Measurements from ENCODE around the gene UPP2. TPM values are rescaled to one million over a fixed set of nuclear protein-coding genes. Genes with fewer than 3 reads are reported as not detected.

UPP2 gene
- total and polyA plus RNA-seq, 9 of the 15 experiments (the other 6 are each of a cell fraction or from before 2014, with no cell fraction given) = not detected

- Histone ChIP-seq H3K4me2 (ENCODE audit: insufficient read depth, low read length) (no peak overlapping the region), H4K20me1 (replicated peaks; ENCODE audit: control insufficient read depth, insufficient read depth, low read length) (no peaks in the 10 kb centered on the region), H2AFZ (ENCODE audit: low read depth, low read length) (no peak overlapping the region), H3K4me1 (replicated peaks in 1 of 2; ENCODE audit: control insufficient read depth in 2 of 2, insufficient read depth in 2 of 2, low read length in 2 of 2) (no peaks in the 10 kb centered on the region), H3K9me1 (ENCODE audit: control insufficient read depth, insufficient read depth, low read length) (no peaks in the 10 kb centered on the region), H3K79me2 (ENCODE audit: control insufficient read depth, insufficient read depth, low read length) (no peaks in the 10 kb centered on the region), H3K36me3 (ENCODE audit: control insufficient read depth, insufficient read depth, low read length) (no peaks in the 10 kb centered on the region), H3K27me3 (ENCODE audit: control insufficient read depth in 2 of 2, insufficient read depth in 2 of 2, low read length in 2 of 2) (peaks cover 2 to 19% of the 10 kb centered on the region in 2 experiments; a peak in 3 of 5 replicates), H3K9me3 (replicated peaks; ENCODE audit: control insufficient read depth, insufficient read depth, low read depth, low read length) (no peaks in the 10 kb centered on the region), H3K27ac (ENCODE audit: extremely low read depth, low read depth, low read length) (no peak overlapping the region), H3K4me3 (no peak overlapping the region), H3K9ac (ENCODE audit: insufficient read depth in 1 of 2, low read depth in 2 of 2, low read length in 2 of 2) (no peak overlapping the region)
- ATAC-seq = no peak
- no peak for DNase-seq (ENCODE audit: extremely low read depth in 1 of 4, low spot score in 3 of 4)
- no peak for FAIRE-seq
- no TSS peak for BruUV-seq (replicated peaks)
- no peak for TF ChIP-seq XRCC4 (IDR thresholded peaks at IDR 0.05; ENCODE audit: extremely low read depth, insufficient read depth, insufficient read length)
- no peak for TF ChIP-seq RBM15 (IDR thresholded peaks at IDR 0.05; ENCODE audit: insufficient read depth, low read length)
- TF ChIP-seq KAT7 (CRISPR knock-in tag; IDR thresholded peaks at IDR 0.05; ENCODE audit: borderline replicate concordance) = no peak
- TF ChIP-seq FOXA1 (IDR thresholded peaks at IDR 0.05; ENCODE audit: borderline replicate concordance) = no peak
- intact Hi-C loops (cut with micrococcal nuclease) (no loop called here), in situ Hi-C loops (cut with MboI) (no loop called here)
- WGBS (ENCODE audit: insufficient coverage, low coverage, missing lambda C conversion rate) = 7% methylated on average over 3 of the region's 3 CpGs
- ChIA-PET CTCF (ENCODE audit: low intra/inter-chr PET ratio) (no interaction called here), POLR2A (no interaction called here)
Measured at GRCh38 chr2:158116936-158117335, 15.3 kb downstream of the UPP2 start.

- ATAC-seq = peak; percentile 42; the same call in 1 of the 3 replicates
- Histone ChIP-seq H3K4me3 (no peak overlapping the region), H3K27me3 (ENCODE audit: control insufficient read depth in 2 of 2, insufficient read depth in 2 of 2, low read length in 2 of 2) (peaks cover 4 to 36% of the 10 kb centered on the region in 2 experiments; a peak in 4 of 5 replicates), H3K36me3 (ENCODE audit: control insufficient read depth, insufficient read depth, low read length) (no peaks in the 10 kb centered on the region), H3K27ac (ENCODE audit: extremely low read depth, low read depth, low read length) (no peak overlapping the region), H3K9me3 (replicated peaks; ENCODE audit: control insufficient read depth, insufficient read depth, low read depth, low read length) (no peaks in the 10 kb centered on the region), H4K20me1 (replicated peaks; ENCODE audit: control insufficient read depth, insufficient read depth, low read length) (no peaks in the 10 kb centered on the region), H3K9me1 (ENCODE audit: control insufficient read depth, insufficient read depth, low read length) (no peaks in the 10 kb centered on the region), H3K9ac (ENCODE audit: insufficient read depth in 1 of 2, low read depth in 2 of 2, low read length in 2 of 2) (no peak overlapping the region), H3K4me2 (ENCODE audit: insufficient read depth, low read length) (no peak overlapping the region), H3K4me1 (replicated peaks in 1 of 2; ENCODE audit: control insufficient read depth in 2 of 2, insufficient read depth in 2 of 2, low read length in 2 of 2) (no peaks in the 10 kb centered on the region), H2AFZ (ENCODE audit: low read depth, low read length) (no peak overlapping the region), H3K79me2 (ENCODE audit: control insufficient read depth, insufficient read depth, low read length) (no peaks in the 10 kb centered on the region)
- ChIA-PET POLR2A (no interaction called here), CTCF (ENCODE audit: low intra/inter-chr PET ratio) (no interaction called here)
- DNase-seq (ENCODE audit: extremely low read depth in 1 of 4, low spot score in 3 of 4) = no peak
- intact Hi-C loops (cut with micrococcal nuclease) (no loop called here), in situ Hi-C loops (cut with MboI) (no loop called here)
- no TSS peak for BruUV-seq (replicated peaks)
- no peak for FAIRE-seq
- WGBS (ENCODE audit: insufficient coverage, low coverage, missing lambda C conversion rate) = 5% methylated on average over 1 of the region's 1 CpG
- TF ChIP-seq C11orf30 (IDR thresholded peaks at IDR 0.05; ENCODE audit: low read depth) (peak; percentile 89), TCFL5 (CRISPR knock-in tag; conservative IDR thresholded peaks at IDR 0.05) (no peak), MAFK (IDR thresholded peaks at IDR 0.05; ENCODE audit: low read length) (peak; percentile 95), SRSF9 (IDR thresholded peaks at IDR 0.05; ENCODE audit: borderline replicate concordance, low read depth, low read length) (no peak), CREB3 (tag; conservative IDR thresholded peaks at IDR 0.05; ENCODE audit: low read depth) (no peak), MAFF (IDR thresholded peaks at IDR 0.05; ENCODE audit: low read length) (peak; percentile 95), ZNF584 (CRISPR knock-in tag; IDR thresholded peaks at IDR 0.05; ENCODE audit: low read depth) (no peak), TBP (optimal IDR thresholded peaks at IDR 0.05; ENCODE audit: low read depth, low read length) (no peak), ZNF717 (CRISPR knock-in tag; IDR thresholded peaks at IDR 0.05) (no peak), HDAC6 (IDR thresholded peaks at IDR 0.05; ENCODE audit: low read depth, low read length) (no peak), EGR1 (conservative IDR thresholded peaks at IDR 0.05) (no peak)
Measured at GRCh38 chr2:158120102-158120501, 18.4 kb downstream of the UPP2 start.

All from K562 (cell line).